ENCODE results near the gene RYR3.

Gene RYR3

DNA sequence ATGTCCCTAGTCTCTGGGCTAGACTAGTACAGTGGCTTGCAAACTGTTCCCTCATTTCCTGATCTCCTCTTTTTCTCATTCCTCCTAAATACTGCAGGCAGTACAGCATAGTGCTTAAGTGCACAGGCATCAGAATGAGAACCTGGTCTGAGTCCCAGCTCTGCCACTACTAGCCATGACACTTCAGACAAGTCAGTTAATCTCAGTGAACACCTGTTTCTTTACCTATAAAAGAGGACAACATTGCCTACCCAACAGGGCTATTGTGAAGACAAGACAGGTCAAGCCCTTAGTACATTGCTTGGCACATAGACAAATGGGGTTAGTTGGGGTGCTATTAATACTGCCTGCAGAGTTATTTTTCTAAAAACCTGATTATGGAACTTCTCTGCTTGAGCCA lies 113.3 kb downstream of the RYR3 start:
- Histone ChIP-seq H3K4me2 (ENCODE audit: insufficient read depth, low read length, poor library complexity, severe bottlenecking) (no peak overlapping the region), H3K79me1 (ENCODE audit: low read depth, low read length) (no peaks in the 10 kb centered on the region), H3K27me3 (ENCODE audit: control insufficient read depth in 3 of 3, insufficient read depth in 3 of 3, low read depth in 1 of 3, low read length in 3 of 3) (no peaks in the 10 kb centered on the region), H2BK15ac (ENCODE audit: low read length) (no peak overlapping the region), H2BK5ac (ENCODE audit: low read length) (no peak overlapping the region), H3K36me3 (replicated peaks in 1 of 2; ENCODE audit: control insufficient read depth in 2 of 2, insufficient read depth in 2 of 2, low read length in 2 of 2) (no peaks in the 10 kb centered on the region), H4K91ac (ENCODE audit: low read depth, low read length, poor library complexity) (no peak overlapping the region), H2AK5ac (ENCODE audit: low read depth, low read length) (no peak overlapping the region), H3K9ac (ENCODE audit: low read depth, low read length, poor library complexity) (no peak overlapping the region), H2AFZ (ENCODE audit: low read length) (no peak overlapping the region), H3K4ac (ENCODE audit: low read length) (no peak overlapping the region), H3K14ac (ENCODE audit: low read length) (no peak overlapping the region), H3K4me3 (ENCODE audit: low read length in 2 of 2) (no peak overlapping the region), H2BK120ac (ENCODE audit: low read depth, low read length) (no peak overlapping the region), H3K4me1 (ENCODE audit: control insufficient read depth in 2 of 2, insufficient read depth in 1 of 2, low read depth in 1 of 2, low read length in 2 of 2) (peaks cover 0 to 4% of the 10 kb centered on the region in 2 donors), H3K23ac (ENCODE audit: low read depth, low read length, poor library complexity) (no peak overlapping the region), H2BK12ac (ENCODE audit: low read length) (no peak overlapping the region), H3K9me3 (replicated peaks in 1 of 2; ENCODE audit: control insufficient read depth in 2 of 2, insufficient read depth in 1 of 2, low read depth in 1 of 2, low read length in 2 of 2) (no peaks in the 10 kb centered on the region), H3K18ac (ENCODE audit: low read length) (no peak overlapping the region), H3K27ac (replicated peaks; ENCODE audit: low read length) (no peak overlapping the region), H4K8ac (ENCODE audit: low read depth, low read length) (no peak overlapping the region)
- no peak for DNase-seq (ENCODE audit: low spot score)

DNA sequence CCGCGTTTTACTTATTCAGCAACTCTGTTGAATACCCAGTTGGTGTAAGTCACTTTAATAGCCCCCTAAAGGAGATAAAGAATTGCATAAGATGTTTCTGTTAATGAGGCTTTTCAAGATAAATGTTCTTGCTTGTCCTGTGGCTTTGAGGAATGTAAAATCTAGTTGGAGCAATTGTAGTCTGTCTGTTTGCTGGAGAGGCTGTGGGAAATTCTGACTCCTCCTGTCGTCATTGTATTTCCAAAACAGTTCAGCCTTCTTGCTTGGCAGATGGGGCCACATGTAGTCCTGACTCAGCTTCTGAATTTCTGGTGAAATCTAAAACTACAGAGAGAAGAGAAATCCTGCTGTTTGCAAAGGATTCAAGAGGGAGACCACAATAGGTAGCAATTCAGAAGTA lies 114.4 kb downstream of the RYR3 start:
- no peak overlapping the region for H3K4me3 ChIP-seq (ENCODE audit: low read length in 2 of 2)
- no peak overlapping the region for H2BK15ac ChIP-seq (ENCODE audit: low read length)
- no peak overlapping the region for H3K23ac ChIP-seq (ENCODE audit: low read depth, low read length, poor library complexity)
- no peaks in the 10 kb centered on the region for H3K27me3 ChIP-seq (ENCODE audit: control insufficient read depth in 3 of 3, insufficient read depth in 3 of 3, low read depth in 1 of 3, low read length in 3 of 3)
- H2BK120ac ChIP-seq (ENCODE audit: low read depth, low read length) = no peak overlapping the region
- H2BK5ac ChIP-seq (ENCODE audit: low read length) = no peak overlapping the region
- no peak overlapping the region for H2AFZ ChIP-seq (ENCODE audit: low read length)
- no peak overlapping the region for H3K14ac ChIP-seq (ENCODE audit: low read length)
- no peak overlapping the region for H4K8ac ChIP-seq (ENCODE audit: low read depth, low read length)
- H3K4me1 ChIP-seq (ENCODE audit: control insufficient read depth in 2 of 2, insufficient read depth in 1 of 2, low read depth in 1 of 2, low read length in 2 of 2) = peaks cover 0 to 8% of the 10 kb centered on the region in 2 donors
- H4K91ac ChIP-seq (ENCODE audit: low read depth, low read length, poor library complexity) = no peak overlapping the region
- no peak overlapping the region for H3K27ac ChIP-seq (replicated peaks; ENCODE audit: low read length)
- H3K9me3 ChIP-seq (replicated peaks in 1 of 2; ENCODE audit: control insufficient read depth in 2 of 2, insufficient read depth in 1 of 2, low read depth in 1 of 2, low read length in 2 of 2) = no peaks in the 10 kb centered on the region
- no peak overlapping the region for H3K18ac ChIP-seq (ENCODE audit: low read length)
- no peak overlapping the region for H3K4ac ChIP-seq (ENCODE audit: low read length)
- no peak overlapping the region for H3K4me2 ChIP-seq (ENCODE audit: insufficient read depth, low read length, poor library complexity, severe bottlenecking)
- H3K36me3 ChIP-seq (replicated peaks in 1 of 2; ENCODE audit: control insufficient read depth in 2 of 2, insufficient read depth in 2 of 2, low read length in 2 of 2) = no peaks in the 10 kb centered on the region
- H3K79me1 ChIP-seq (ENCODE audit: low read depth, low read length) = no peaks in the 10 kb centered on the region
- no peak overlapping the region for H2AK5ac ChIP-seq (ENCODE audit: low read depth, low read length)
- no peak for DNase-seq (ENCODE audit: low spot score)
- no peak overlapping the region for H2BK12ac ChIP-seq (ENCODE audit: low read length)
- no CpG with 5 or more reads among the region's 3 CpGs for WGBS, 2 donors (ENCODE audit: extremely low coverage in 2 of 2, insufficient read length in 2 of 2, insufficient replicate concordance in 1 of 2)
- no peak overlapping the region for H3K9ac ChIP-seq (ENCODE audit: low read depth, low read length, poor library complexity)

DNA sequence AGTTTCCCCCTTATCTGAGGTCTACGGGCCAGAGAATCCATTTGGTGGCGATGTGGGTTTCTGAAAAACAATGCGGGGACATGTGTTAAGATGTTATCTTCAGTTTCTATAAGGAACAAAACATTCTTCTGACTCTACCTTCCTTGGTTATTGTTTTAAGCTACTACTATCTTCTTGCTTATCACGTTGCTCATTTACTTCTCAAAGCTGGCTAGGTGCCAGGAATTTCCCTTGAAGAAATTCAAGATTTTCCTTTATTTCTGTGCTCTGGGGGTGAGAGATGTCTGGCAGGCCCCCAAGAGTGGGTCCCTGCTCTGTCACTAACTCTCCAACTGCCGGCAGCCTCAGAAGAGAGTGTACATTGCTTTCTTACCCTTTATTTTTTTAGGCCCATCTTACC lies 119.8 kb downstream of the RYR3 start:
- no peak overlapping the region for H4K91ac ChIP-seq (ENCODE audit: low read depth, low read length, poor library complexity)
- no peak overlapping the region for H4K8ac ChIP-seq (ENCODE audit: low read depth, low read length)
- no peak overlapping the region for H3K14ac ChIP-seq (ENCODE audit: low read length)
- DNase-seq (ENCODE audit: low spot score) = no peak
- no peak overlapping the region for H2BK120ac ChIP-seq (ENCODE audit: low read depth, low read length)
- H3K9ac ChIP-seq (ENCODE audit: low read depth, low read length, poor library complexity) = no peak overlapping the region
- H3K9me3 ChIP-seq (replicated peaks in 1 of 2; ENCODE audit: control insufficient read depth in 2 of 2, insufficient read depth in 1 of 2, low read depth in 1 of 2, low read length in 2 of 2) = no peaks in the 10 kb centered on the region
- peaks cover 0 to 8% of the 10 kb centered on the region in 2 donors for H3K4me1 ChIP-seq (ENCODE audit: control insufficient read depth in 2 of 2, insufficient read depth in 1 of 2, low read depth in 1 of 2, low read length in 2 of 2)
- no peak overlapping the region for H2BK5ac ChIP-seq (ENCODE audit: low read length)
- no peak overlapping the region for H3K4me2 ChIP-seq (ENCODE audit: insufficient read depth, low read length, poor library complexity, severe bottlenecking)
- H3K18ac ChIP-seq (ENCODE audit: low read length) = no peak overlapping the region
- H3K27me3 ChIP-seq (ENCODE audit: control insufficient read depth in 3 of 3, insufficient read depth in 3 of 3, low read depth in 1 of 3, low read length in 3 of 3) = no peaks in the 10 kb centered on the region
- H3K4me3 ChIP-seq (ENCODE audit: low read length in 2 of 2) = no peak overlapping the region
- no CpG with 5 or more reads among the region's 5 CpGs for WGBS, 2 donors (ENCODE audit: extremely low coverage in 2 of 2, insufficient read length in 2 of 2, insufficient replicate concordance in 1 of 2)
- no peak overlapping the region for H3K27ac ChIP-seq (replicated peaks; ENCODE audit: low read length)
- no peak overlapping the region for H2AFZ ChIP-seq (ENCODE audit: low read length)
- no peak overlapping the region for H2BK12ac ChIP-seq (ENCODE audit: low read length)
- H3K36me3 ChIP-seq (replicated peaks in 1 of 2; ENCODE audit: control insufficient read depth in 2 of 2, insufficient read depth in 2 of 2, low read length in 2 of 2) = no peaks in the 10 kb centered on the region
- no peak overlapping the region for H3K4ac ChIP-seq (ENCODE audit: low read length)
- H2BK15ac ChIP-seq (ENCODE audit: low read length) = no peak overlapping the region
- no peak overlapping the region for H2AK5ac ChIP-seq (ENCODE audit: low read depth, low read length)
- no peak overlapping the region for H3K23ac ChIP-seq (ENCODE audit: low read depth, low read length, poor library complexity)
- no peaks in the 10 kb centered on the region for H3K79me1 ChIP-seq (ENCODE audit: low read depth, low read length)

DNA sequence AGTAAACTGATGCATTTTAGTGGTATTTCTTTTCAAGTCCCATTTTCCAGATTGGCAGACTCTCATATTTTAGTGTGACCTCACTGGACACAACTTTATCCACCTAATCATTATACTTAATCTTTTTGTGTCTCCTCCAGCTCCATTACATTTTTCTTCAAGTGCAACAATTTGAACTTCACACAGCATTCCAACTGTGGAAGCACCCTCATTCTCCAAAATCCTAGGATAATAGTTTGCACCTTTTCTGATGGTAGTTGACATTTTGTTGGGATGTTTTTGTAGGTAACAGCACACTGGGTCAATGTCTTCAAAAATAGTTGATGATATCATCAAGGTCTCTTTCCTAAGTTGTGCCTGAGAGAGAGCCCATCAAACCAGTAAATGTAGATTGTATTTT lies 123.1 kb downstream of the RYR3 start:
- no peak overlapping the region for H2BK120ac ChIP-seq (ENCODE audit: low read depth, low read length)
- H2BK5ac ChIP-seq (ENCODE audit: low read length) = no peak overlapping the region
- no peak overlapping the region for H3K23ac ChIP-seq (ENCODE audit: low read depth, low read length, poor library complexity)
- H3K18ac ChIP-seq (ENCODE audit: low read length) = no peak overlapping the region
- no peaks in the 10 kb centered on the region for H3K79me1 ChIP-seq (ENCODE audit: low read depth, low read length)
- H3K4me1 ChIP-seq (ENCODE audit: control insufficient read depth in 2 of 2, insufficient read depth in 1 of 2, low read depth in 1 of 2, low read length in 2 of 2) = peaks cover 0 to 7% of the 10 kb centered on the region in 2 donors
- H3K9ac ChIP-seq (ENCODE audit: low read depth, low read length, poor library complexity) = no peak overlapping the region
- H4K8ac ChIP-seq (ENCODE audit: low read depth, low read length) = no peak overlapping the region
- no peak overlapping the region for H3K4me3 ChIP-seq (ENCODE audit: low read length in 2 of 2)
- H3K4ac ChIP-seq (ENCODE audit: low read length) = no peak overlapping the region
- H3K14ac ChIP-seq (ENCODE audit: low read length) = no peak overlapping the region
- H2BK12ac ChIP-seq (ENCODE audit: low read length) = no peak overlapping the region
- DNase-seq (ENCODE audit: low spot score) = no peak
- no peak overlapping the region for H3K27ac ChIP-seq (replicated peaks; ENCODE audit: low read length)
- H3K9me3 ChIP-seq (replicated peaks in 1 of 2; ENCODE audit: control insufficient read depth in 2 of 2, insufficient read depth in 1 of 2, low read depth in 1 of 2, low read length in 2 of 2) = no peaks in the 10 kb centered on the region
- H3K36me3 ChIP-seq (replicated peaks in 1 of 2; ENCODE audit: control insufficient read depth in 2 of 2, insufficient read depth in 2 of 2, low read length in 2 of 2) = no peaks in the 10 kb centered on the region
- no peak overlapping the region for H2BK15ac ChIP-seq (ENCODE audit: low read length)
- no peak overlapping the region for H3K4me2 ChIP-seq (ENCODE audit: insufficient read depth, low read length, poor library complexity, severe bottlenecking)
- H4K91ac ChIP-seq (ENCODE audit: low read depth, low read length, poor library complexity) = no peak overlapping the region
- H2AFZ ChIP-seq (ENCODE audit: low read length) = no peak overlapping the region
- no peak overlapping the region for H2AK5ac ChIP-seq (ENCODE audit: low read depth, low read length)
- no peaks in the 10 kb centered on the region for H3K27me3 ChIP-seq (ENCODE audit: control insufficient read depth in 3 of 3, insufficient read depth in 3 of 3, low read depth in 1 of 3, low read length in 3 of 3)

All from neuronal stem cell (in vitro differentiated cells).